H9 (cell line): Measurements from ENCODE around the gene ABHD16A. TPM values are rescaled to one million over a fixed set of nuclear protein-coding genes. Genes with fewer than 3 reads are reported as not detected.

Experiments used
- DNase-seq: peaks from one replicate; pipeline ENCODE4 v3.0.0-alpha.2; 2017
- H2AFZ ChIP-seq: one replicate; pipeline ENCODE4 v1.6.1; 2013; ENCODE audit warnings: mild to moderate bottlenecking, low read length, control low read depth, moderate library complexity
- H2AK5ac ChIP-seq: 2 replicates; pipeline ENCODE4 v1.6.1; 2013; ENCODE audit warnings: low read length, control low read depth, mixed read lengths; ENCODE audit not compliant: insufficient read length
- H2BK120ac ChIP-seq: one replicate; pipeline ENCODE4 v1.6.1; 2013; ENCODE audit warnings: low read depth, mild to moderate bottlenecking, low read length, control low read depth, inconsistent platforms; ENCODE audit not compliant: poor library complexity, severe bottlenecking
- H2BK12ac ChIP-seq: 2 replicates; pipeline ENCODE4 v1.6.1; 2013; ENCODE audit warnings: low read length, control low read depth, mixed read lengths, low read depth; ENCODE audit not compliant: insufficient read length
- H2BK15ac ChIP-seq: 2 replicates; pipeline ENCODE4 v1.6.1; 2013; ENCODE audit warnings: low read depth, low read length, control low read depth
- H2BK20ac ChIP-seq: one replicate; pipeline ENCODE4 v1.6.1; 2013; ENCODE audit warnings: low read depth, mild to moderate bottlenecking, low read length, control low read depth, inconsistent platforms; ENCODE audit not compliant: poor library complexity, severe bottlenecking
- H2BK5ac ChIP-seq: 2 replicates; pipeline ENCODE4 v1.6.1; 2013; ENCODE audit warnings: low read length, control low read depth, mixed read lengths; ENCODE audit not compliant: insufficient read length
- H3K14ac ChIP-seq: 2 replicates; pipeline ENCODE4 v1.6.1; 2013; ENCODE audit warnings: low read length, control low read depth; ENCODE audit not compliant: insufficient read depth
- H3K18ac ChIP-seq: 2 replicates; pipeline ENCODE4 v1.6.1; 2013; ENCODE audit warnings: low read depth, mild to moderate bottlenecking, mixed read lengths, low read length, control low read depth; ENCODE audit not compliant: insufficient read length
- H3K23ac ChIP-seq: 2 replicates; pipeline ENCODE4 v1.6.1; 2013; ENCODE audit warnings: low read length, control low read depth, mixed read lengths, low read depth; ENCODE audit not compliant: insufficient read length
- H3K23me2 ChIP-seq: 2 replicates; pipeline ENCODE4 v1.6.1; 2013; ENCODE audit warnings: low read depth, mild to moderate bottlenecking, mixed read lengths, low read length, control low read depth; ENCODE audit not compliant: insufficient read length, poor library complexity, severe bottlenecking
- H3K27ac ChIP-seq: 2 replicates; pipeline ENCODE4 v1.5.1; 2013; ENCODE audit warnings: low read length, control low read depth, mixed read lengths, low read depth; ENCODE audit not compliant: insufficient read length
- H3K27me3 ChIP-seq: 2 replicates; pipeline ENCODE4 v1.6.1; 2013; ENCODE audit warnings: low read length, control low read depth, inconsistent platforms; ENCODE audit not compliant: insufficient read depth
- H3K4ac ChIP-seq: 2 replicates; pipeline ENCODE4 v1.6.1; 2013; ENCODE audit warnings: low read depth, mild to moderate bottlenecking, control low read depth, inconsistent platforms, low read length, moderate library complexity
- H3K4me1 ChIP-seq: 2 replicates; pipeline ENCODE4 v1.6.1; 2013; ENCODE audit warnings: low read length, control low read depth, inconsistent platforms; ENCODE audit not compliant: insufficient read depth
- H3K4me2 ChIP-seq: 2 replicates; pipeline ENCODE4 v1.6.1; 2013; ENCODE audit warnings: low read length, control low read depth, mixed read lengths; ENCODE audit not compliant: insufficient read length, insufficient read depth
- H3K56ac ChIP-seq: 2 replicates; pipeline ENCODE4 v1.6.1; 2013; ENCODE audit warnings: low read depth, mild to moderate bottlenecking, mixed read lengths, low read length, control low read depth; ENCODE audit not compliant: insufficient read length
- H3K79me1 ChIP-seq: 2 replicates; pipeline ENCODE4 v1.6.1; 2013; ENCODE audit warnings: low read depth, mild to moderate bottlenecking, moderate library complexity, low read length, control low read depth, inconsistent platforms; ENCODE audit not compliant: insufficient read depth, poor library complexity, severe bottlenecking
- H3K79me2 ChIP-seq: 2 replicates; pipeline ENCODE4 v1.6.1; 2013; ENCODE audit warnings: low read length, control low read depth, inconsistent platforms; ENCODE audit not compliant: insufficient read depth
- H3K9ac ChIP-seq: 2 replicates; pipeline ENCODE4 v1.6.1; 2013; ENCODE audit warnings: low read length, control low read depth, mixed read lengths; ENCODE audit not compliant: insufficient read length; ENCODE audit errors: extremely low read depth
- H3K9me3 ChIP-seq: one replicate; pipeline ENCODE4 v1.6.1; 2013; ENCODE audit warnings: low read depth, low read length, inconsistent platforms; ENCODE audit not compliant: control insufficient read depth
- H3T11ph ChIP-seq: one replicate; pipeline ENCODE4 v1.6.1; 2013; ENCODE audit warnings: mild to moderate bottlenecking, low read length, control low read depth, inconsistent platforms
- H4K20me1 ChIP-seq: one replicate; pipeline ENCODE4 v1.6.1; 2013; ENCODE audit not compliant: control insufficient read depth, insufficient read length, insufficient read depth
- H4K5ac ChIP-seq: 2 replicates; pipeline ENCODE4 v1.6.1; 2013; ENCODE audit warnings: low read depth, mild to moderate bottlenecking, mixed read lengths, low read length, control low read depth; ENCODE audit not compliant: insufficient read length
- H4K8ac ChIP-seq: replicated peaks from 2 replicates; pipeline ENCODE4 v1.6.1; 2013; ENCODE audit warnings: low read length, control low read depth, mixed read lengths, low read depth; ENCODE audit not compliant: insufficient read length
- H4K91ac ChIP-seq: 2 replicates; pipeline ENCODE4 v1.6.1; 2013; ENCODE audit warnings: low read depth, mild to moderate bottlenecking, moderate library complexity, mixed read lengths, low read length, control low read depth; ENCODE audit not compliant: insufficient read length
- H3K27ac Mint-ChIP-seq, 3 experiments: 2 replicates in 2 of 3; 3 replicates in 1 of 3; pipeline ENCODE4 v1.8.0; 2020 to 2021; ENCODE audit warnings: mixed read lengths in 3 of 3, mild to moderate bottlenecking in 1 of 3, moderate library complexity in 1 of 3
- H3K27me3 Mint-ChIP-seq: 2 replicates; pipeline ENCODE4 v1.8.0; 2021; ENCODE audit warnings: low read depth, mild to moderate bottlenecking, moderate library complexity, mixed read lengths
- H3K36me3 Mint-ChIP-seq, 3 experiments: 2 replicates in 2 of 3; 3 replicates in 1 of 3; pipeline ENCODE4 v1.8.0; 2020 to 2021; ENCODE audit warnings: low read depth in 3 of 3, mixed read lengths in 3 of 3; ENCODE audit not compliant: insufficient read depth in 1 of 3
- H3K4me1 Mint-ChIP-seq, 2 experiments: 2 replicates each; pipeline ENCODE4 v1.8.0; 2020; ENCODE audit warnings: mixed read lengths in 2 of 2
- H3K4me3 Mint-ChIP-seq, 2 experiments: 2 replicates in 1 of 2; 3 replicates in 1 of 2; pipeline ENCODE4 v1.8.0; 2020 to 2021; ENCODE audit warnings: mild to moderate bottlenecking in 2 of 2, mixed read lengths in 2 of 2, moderate library complexity in 1 of 2
- H3K9me3 Mint-ChIP-seq, 2 experiments: 2 replicates in 1 of 2; 3 replicates in 1 of 2; pipeline ENCODE4 v1.8.0; 2020; ENCODE audit warnings: mild to moderate bottlenecking in 2 of 2, mixed read lengths in 2 of 2, moderate library complexity in 1 of 2
- CTCF ChIP-seq: fragments of 200-600 bp; sonication (generic); conservative IDR thresholded peaks from 3 replicates; pipeline ENCODE4 v1.8.0; 2021; ENCODE audit warnings: antibody characterized with exemption, mild to moderate bottlenecking
- WGBS: extraction: QIAGEN DNeasy Blood & Tissue Kit; methylation state at CpG from one replicate; pipeline ENCODE4 v1.1.7; 2013; ENCODE audit warnings: missing lambda C conversion rate, low lambda C conversion rate, mixed read lengths; ENCODE audit not compliant: insufficient read length; ENCODE audit errors: extremely low coverage; 5-methylcytosine and 5-hydroxymethylcytosine counted together
- total RNA-seq: library from RNA; stranded (reverse); gene quantifications from 2 replicates; pipeline ENCODE4 v1.2.1, GENCODE V29; 2021

ABHD16A gene
- total RNA-seq, 1 experiment from 2014 or later: 34.4 TPM

GRCh38 chr6:31639449-31639861 is 63.7 kb downstream of the ABHD16A start:
- TF ChIP-seq CTCF: no peak
- no peak for DNase-seq
- Histone ChIP-seq H2BK20ac (no peak overlapping the region), H4K5ac (no peak overlapping the region), H3K18ac (no peak overlapping the region), H3K79me1 (no peaks in the 10 kb centered on the region), H3K9me3 (no peaks in the 10 kb centered on the region), H4K91ac (no peak overlapping the region), H2BK5ac (no peak overlapping the region), H3K56ac (no peak overlapping the region), H3K27me3 (no peaks in the 10 kb centered on the region), H3K9ac (no peak overlapping the region), H3K27ac (no peak overlapping the region), H2BK12ac (no peak overlapping the region), H3K4me2 (no peak overlapping the region), H3K14ac (no peak overlapping the region), H2BK120ac (no peak overlapping the region), H2BK15ac (no peak overlapping the region), H3K23ac (no peak overlapping the region), H4K20me1 (peaks cover 2% of the 10 kb centered on the region), H3T11ph (no peak overlapping the region), H3K4me1 (no peaks in the 10 kb centered on the region), H2AFZ (no peak overlapping the region), H3K23me2 (no peaks in the 10 kb centered on the region), H3K79me2 (no peaks in the 10 kb centered on the region), H4K8ac (no peak overlapping the region), H2AK5ac (no peak overlapping the region), H3K4ac (no peak overlapping the region)
- Mint-ChIP-seq H3K36me3 (peaks cover 45 to 89% (median 82%) of the 10 kb centered on the region in 3 experiments), H3K4me3 (no peak overlapping the region), H3K27ac (no peak overlapping the region), H3K9me3 (no peaks in the 10 kb centered on the region), H3K27me3 (no peaks in the 10 kb centered on the region), H3K4me1 (no peaks in the 10 kb centered on the region)
- no CpG with 5 or more reads among the region's 10 CpGs for WGBS
